HepG2 (cell line): Measurements from ENCODE around the gene BBS5. TPM values are rescaled to one million over a fixed set of nuclear protein-coding genes. Genes with fewer than 3 reads are reported as not detected.

Experiments used
- CHD2 ChIP-seq: IDR thresholded peaks from 2 replicates; pipeline ENCODE4 v1.6.1; 2011; ENCODE audit warnings: low read depth, low read length, improper control_type of control experiment
- MTF1 ChIP-seq: sonication (generic); formaldehyde crosslinking; IDR thresholded peaks from 2 replicates; pipeline ENCODE4 v1.5.0; 2020; ENCODE audit warnings: missing genetic modification reagents
- NCOA1 ChIP-seq: sonication (generic); formaldehyde crosslinking; IDR thresholded peaks from 2 replicates; pipeline ENCODE4 v1.9.0; 2021; ENCODE audit warnings: missing genetic modification reagents
- RBAK ChIP-seq: sonication (generic); formaldehyde crosslinking; IDR thresholded peaks from 2 replicates; pipeline ENCODE4 v1.5.1; 2020; ENCODE audit warnings: mild to moderate bottlenecking, missing genetic modification reagents
- RBM22 ChIP-seq: fragments of 200-400 bp; formaldehyde crosslinking; optimal IDR thresholded peaks from 2 replicates; pipeline ENCODE3; 2017; ENCODE audit warnings: mild to moderate bottlenecking, low read length, moderate library complexity
- STAT5B ChIP-seq: sonication (generic); formaldehyde crosslinking; IDR thresholded peaks from 2 replicates; pipeline ENCODE4 v1.4.0; 2020; ENCODE audit warnings: missing genetic modification reagents
- TFDP2 ChIP-seq: sonication (generic); formaldehyde crosslinking; IDR thresholded peaks from 2 replicates; pipeline ENCODE4 v1.4.0; 2020; ENCODE audit warnings: missing genetic modification reagents
- UBTF ChIP-seq: sonication (generic); formaldehyde crosslinking; IDR thresholded peaks from 2 replicates; pipeline ENCODE4 v1.4.0; 2020; ENCODE audit warnings: mild to moderate bottlenecking, missing genetic modification reagents
- ZBED4 ChIP-seq: sonication (generic); formaldehyde crosslinking; IDR thresholded peaks from 2 replicates; pipeline ENCODE4 v1.4.0; 2020; ENCODE audit warnings: missing genetic modification reagents, borderline replicate concordance
- ZBTB4 ChIP-seq: sonication (generic); formaldehyde crosslinking; IDR thresholded peaks from 2 replicates; pipeline ENCODE4 v1.4.0; 2020; ENCODE audit warnings: missing genetic modification reagents, mild to moderate bottlenecking, borderline replicate concordance
- ZNF275 ChIP-seq: sonication (generic); formaldehyde crosslinking; IDR thresholded peaks from 2 replicates; pipeline ENCODE4 v1.8.0; 2022; ENCODE audit warnings: missing genetic modification reagents, mild to moderate bottlenecking, inconsistent platforms, borderline replicate concordance
- ZNF292 ChIP-seq: sonication (generic); formaldehyde crosslinking; IDR thresholded peaks from 2 replicates; pipeline ENCODE4 v1.8.1; 2022; ENCODE audit warnings: mild to moderate bottlenecking, low read depth, missing genetic modification reagents, borderline replicate concordance
- ZNF30 ChIP-seq: sonication (generic); formaldehyde crosslinking; IDR thresholded peaks from 2 replicates; pipeline ENCODE4 v1.5.0; 2020; ENCODE audit warnings: mild to moderate bottlenecking, missing genetic modification reagents
- ZNF430 ChIP-seq: sonication (generic); formaldehyde crosslinking; IDR thresholded peaks from 2 replicates; pipeline ENCODE4 v1.9.0; 2021; ENCODE audit warnings: mild to moderate bottlenecking, missing genetic modification reagents
- ZNF546 ChIP-seq: sonication (generic); formaldehyde crosslinking; conservative IDR thresholded peaks from 2 replicates; pipeline ENCODE4 v1.8.1; 2023; ENCODE audit warnings: mild to moderate bottlenecking, missing genetic modification reagents
- ZNF7 ChIP-seq: IDR thresholded peaks from 2 replicates; pipeline ENCODE4 v1.6.1; 2016; ENCODE audit warnings: missing biosample characterization, missing genetic modification reagents
- polyA plus RNA-seq, 8 experiments: library from polyadenylated mRNA; depleted of rRNA in 3 of 8; stranded (reverse) in 7 of 8; unstranded in 1 of 8; fragments of >200 nt; fragmentation: Illumina TruSeq in 4 of 8; extraction: Trizol in 4 of 8; gene quantifications; 2 replicates each; pipeline versions ENCODE4 v1.2.1 to v1.2.3, GENCODE V29; 2011 to 2016; ENCODE audit warnings: low read depth in 4 of 8, missing spikeins in 1 of 8, mixed read lengths in 1 of 8; ENCODE audit not compliant: insufficient read depth in 1 of 8
- total RNA-seq, 5 experiments: library from RNA; depleted of rRNA; stranded (reverse); fragments of >200 nt; fragmentation: Illumina TruSeq; extraction: Trizol; gene quantifications; 2 replicates each; pipeline ENCODE4 v1.2.3, GENCODE V29; 2016; ENCODE audit warnings: low read depth in 1 of 5

BBS5 gene
- total and polyA plus RNA-seq, 2 of the 13 experiments (the other 11 are each of a cell fraction or from before 2014, with no cell fraction given), result 1.8 to 4.5 TPM

- TF ChIP-seq TFDP2 (CRISPR knock-in tag), result peak; percentile 65
- TF ChIP-seq CHD2, result peak; percentile 82
- TF ChIP-seq NCOA1 (CRISPR knock-in tag), result peak; percentile 85; the same call in 1 of the 2 replicates
- peak; percentile 73; the same call in 1 of the 2 replicates for TF ChIP-seq ZBTB4 (CRISPR knock-in tag)
- TF ChIP-seq ZNF292 (CRISPR knock-in tag), result peak; percentile 95
- TF ChIP-seq ZBED4, result peak; percentile 45; the same call in 1 of the 2 replicates
- TF ChIP-seq RBM22, result peak; percentile 58
- peak; percentile 45; the same call in 1 of the 2 replicates for TF ChIP-seq ZNF7 (CRISPR knock-in tag)
- TF ChIP-seq ZNF275, result 0 out of 2 replicates have a peak, but pooled peaks have one; percentile 63
- TF ChIP-seq STAT5B (CRISPR knock-in tag), result no peak
- 0 out of 2 replicates have a peak, but pooled peaks have one; percentile 8 for TF ChIP-seq MTF1
- TF ChIP-seq ZNF546 (CRISPR knock-in tag), result peak; percentile 80; the same call in 1 of the 2 replicates
- peak; percentile 75; the same call in 1 of the 2 replicates for TF ChIP-seq RBAK
- TF ChIP-seq ZNF30 (CRISPR knock-in tag), result peak; percentile 97
- TF ChIP-seq UBTF, result peak; percentile 99
- peak; percentile 93 for TF ChIP-seq ZNF430 (CRISPR knock-in tag)
Observed at GRCh38 chr2:169479257-169480078, at the start of gene BBS5 (continued).
